Mesangial cell (primary cell): ENCODE results near the gene KCNJ16. TPM values are rescaled to one million over a fixed set of nuclear protein-coding genes. Genes with fewer than 3 reads are reported as not detected.

Source experiments
- total RNA-seq: library from RNA; depleted of rRNA; stranded (reverse); fragments of >200 nt; gene quantifications from 2 replicates; pipeline ENCODE4 v1.2.3, GENCODE V29; 2015

The KCNJ16 gene
- total RNA-seq, result 4.2 and 44.0 TPM in 2 replicates

DNA sequence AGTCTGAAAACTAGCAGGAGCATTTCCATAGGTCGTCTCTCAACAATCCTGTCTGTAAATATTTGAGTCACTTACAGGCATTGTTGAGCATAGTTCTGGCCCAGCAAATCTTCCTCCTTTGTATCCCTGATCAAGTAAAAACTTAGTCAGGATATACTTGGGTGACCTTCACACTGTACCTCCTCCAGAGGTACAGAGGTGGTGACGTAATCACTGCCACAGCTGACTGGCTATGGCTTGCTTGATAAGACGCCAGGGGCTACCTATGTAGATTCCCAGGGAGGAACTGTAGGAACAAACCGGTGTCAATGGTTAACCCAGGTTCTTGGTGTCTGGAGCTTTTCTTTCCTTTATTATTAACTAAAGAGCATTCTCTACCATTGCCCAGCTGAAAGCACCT is at the start of gene KCNJ16:
Gene KCNJ16 (plus strand): TSS at position 270 of the 400 bp plus-strand sequence. CDS start 56,863 bp downstream, outside the sequence.

DNA sequence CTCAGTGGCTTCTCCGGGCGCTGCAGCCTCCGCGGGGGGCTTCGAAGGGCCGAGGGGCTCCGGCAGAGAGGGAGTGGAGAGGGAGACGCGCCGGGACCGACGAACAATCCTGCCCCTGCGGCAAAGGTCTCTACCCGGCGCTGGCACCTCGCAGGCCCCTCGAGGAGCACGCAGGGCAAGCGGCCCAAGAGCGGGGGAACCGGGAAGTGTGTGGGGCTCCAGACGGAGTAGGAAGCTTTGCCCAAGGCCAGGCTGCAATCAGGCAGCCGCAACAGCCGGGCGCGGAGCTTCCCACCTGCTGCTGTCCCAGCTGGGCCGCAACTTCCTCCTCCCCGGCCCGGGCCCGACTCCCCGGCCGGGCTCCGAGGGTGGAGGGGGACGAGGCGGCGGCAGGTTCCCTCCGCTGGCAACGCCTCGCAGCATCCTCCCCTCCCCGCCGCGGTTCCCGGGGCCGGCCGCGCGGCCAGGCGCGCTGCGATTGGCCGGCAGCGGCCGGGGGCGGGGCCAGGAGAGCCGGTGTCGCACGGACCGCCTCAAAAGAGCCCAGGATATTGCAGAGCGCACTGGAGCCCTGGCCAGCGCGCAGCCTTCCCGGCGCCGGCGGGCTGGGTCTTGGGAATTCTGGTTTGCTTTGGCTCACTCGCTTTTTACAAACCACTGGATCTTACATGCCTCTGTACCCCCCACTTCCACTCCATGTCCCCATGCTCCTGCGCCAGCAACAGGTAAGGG is 94.1 kb downstream of the KCNJ16 start, which contains the start of gene KCNJ2:
Gene KCNJ2 (plus strand): TSS at position 556 of the 732 bp plus-strand sequence. CDS start 5,508 bp downstream, outside the sequence.

Other genes starting within 250 kb of the KCNJ16 start
- 0.49 and 1.8 TPM in 2 replicates for gene KCNJ2, start 94.3 kb downstream of the KCNJ16 start, total RNA-seq